HG03342 (cell line): ENCODE measurements around the gene TBCD.
"Not testable (repeated sequence)": the region's sequence is repeated elsewhere in the genome, so short reads cannot be mapped to it uniquely, and the experiment has no call there.

Source experiments
- ATAC-seq: cut with Tn5 transposase; IDR thresholded peaks from one replicate; pipeline ENCODE4 v1.9.1; 2021; ENCODE audit warnings: mild to moderate bottlenecking, moderate library complexity; ENCODE audit not compliant: unreplicated experiment

The TBCD gene

DNA sequence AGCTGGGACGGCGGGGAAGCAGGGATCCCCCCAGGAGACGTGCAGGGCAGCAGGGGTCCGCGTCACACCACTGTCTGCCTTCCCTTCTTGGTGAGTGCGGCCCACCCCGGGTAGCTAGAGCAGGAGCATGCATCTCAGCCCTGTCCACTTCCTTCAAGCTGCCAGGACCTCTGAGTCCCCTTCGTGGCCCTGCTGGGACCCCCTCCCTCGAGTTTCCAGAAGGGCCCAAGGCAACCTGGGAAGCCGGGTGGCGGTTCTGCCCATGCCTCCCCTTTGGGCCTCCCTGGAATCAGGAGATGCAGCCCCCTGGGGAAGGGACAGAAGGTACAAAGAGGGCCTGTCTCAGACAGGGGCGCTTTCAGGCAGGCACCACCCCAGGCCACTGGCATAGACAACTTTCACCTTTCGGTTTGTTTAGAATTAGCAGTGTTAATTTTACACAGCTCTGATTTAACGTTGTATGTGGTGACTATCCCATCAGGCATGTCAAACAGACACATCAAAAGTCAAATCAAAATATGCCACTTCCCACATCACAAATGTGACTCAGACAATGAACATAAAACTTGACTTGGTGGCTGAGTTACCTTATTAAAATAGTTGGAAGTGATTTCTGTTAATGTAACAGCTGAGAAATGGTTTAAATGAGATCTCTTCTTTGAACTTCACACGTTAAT is 233.0 kb downstream of the TBCD start:
- no peak for ATAC-seq

DNA sequence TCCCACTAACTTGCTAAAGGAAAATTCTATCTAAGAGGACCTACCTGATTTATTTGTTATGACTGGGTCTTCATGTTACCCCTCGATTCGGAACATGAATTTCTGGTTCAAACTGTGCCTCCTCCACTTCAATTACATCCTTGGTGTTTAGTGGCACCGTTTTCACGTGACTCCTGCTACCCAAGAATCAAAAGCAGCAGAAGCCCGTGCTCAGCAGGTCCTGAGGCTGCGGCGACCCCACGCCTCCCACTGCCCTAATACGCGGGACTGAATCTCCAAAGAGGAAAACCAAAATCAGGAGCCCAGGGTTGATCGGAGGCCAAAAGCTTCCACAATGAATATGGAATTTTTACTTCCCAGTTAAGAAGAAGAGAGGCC is 233.6 kb downstream of the TBCD start:
- ATAC-seq = no peak

DNA sequence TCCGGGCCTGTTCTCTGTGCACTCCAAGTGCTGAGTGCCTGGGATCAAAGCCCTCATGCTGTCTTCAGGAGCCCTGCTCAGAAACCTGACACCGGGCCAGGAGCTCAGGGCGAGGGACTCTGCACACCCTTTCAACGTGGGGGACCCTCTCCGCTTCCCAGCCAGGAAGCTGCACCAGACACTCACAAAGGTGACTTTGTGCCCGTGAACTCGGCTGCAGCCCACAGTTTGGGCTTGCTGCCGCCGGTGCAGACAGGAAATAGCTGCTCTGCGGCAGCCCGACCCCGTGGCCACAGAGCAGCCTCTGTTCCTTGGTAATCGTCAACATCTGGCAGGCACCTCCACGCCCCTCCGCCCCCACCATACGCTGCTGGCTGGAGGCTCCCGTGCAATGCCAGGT is 234.1 kb downstream of the TBCD start:
- ATAC-seq = no peak

DNA sequence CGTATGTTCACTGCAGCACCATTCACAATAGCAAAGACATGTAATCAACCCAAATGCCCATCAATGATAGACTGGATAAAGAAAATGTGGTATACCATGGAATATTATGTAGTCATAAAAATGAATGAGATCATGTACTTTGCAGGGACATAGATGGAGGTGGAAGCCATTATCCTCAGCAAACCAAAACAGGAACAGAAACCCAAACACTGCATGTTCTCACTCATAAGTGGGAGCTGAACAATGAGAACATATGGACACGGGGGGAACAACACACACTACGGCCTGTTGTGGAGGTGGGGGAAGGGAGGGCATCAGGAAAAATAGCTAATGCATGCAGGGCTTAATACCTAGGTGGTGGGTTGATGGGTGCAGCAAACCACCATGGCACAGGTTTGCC is 237.2 kb downstream of the TBCD start:
- not testable (repeated sequence) for ATAC-seq

DNA sequence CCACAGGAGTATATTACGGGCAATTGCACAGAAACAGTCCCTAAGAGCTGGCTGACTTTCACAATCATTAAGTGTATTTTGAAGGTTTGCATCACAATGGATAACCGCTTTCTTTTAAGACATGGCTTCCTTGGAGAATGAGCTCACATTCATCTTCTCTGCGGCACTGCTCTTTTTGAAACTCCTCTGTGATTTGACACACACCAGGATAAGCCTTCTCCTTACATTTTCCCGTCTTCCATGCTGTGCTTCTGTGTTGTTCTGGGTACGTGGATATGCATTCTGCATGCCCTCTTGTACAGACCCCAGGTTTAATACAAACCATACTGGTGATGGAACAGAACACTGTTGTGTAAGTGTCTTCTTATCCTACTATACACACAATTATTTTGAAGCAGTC is 238.0 kb downstream of the TBCD start:
- ATAC-seq = no peak

DNA sequence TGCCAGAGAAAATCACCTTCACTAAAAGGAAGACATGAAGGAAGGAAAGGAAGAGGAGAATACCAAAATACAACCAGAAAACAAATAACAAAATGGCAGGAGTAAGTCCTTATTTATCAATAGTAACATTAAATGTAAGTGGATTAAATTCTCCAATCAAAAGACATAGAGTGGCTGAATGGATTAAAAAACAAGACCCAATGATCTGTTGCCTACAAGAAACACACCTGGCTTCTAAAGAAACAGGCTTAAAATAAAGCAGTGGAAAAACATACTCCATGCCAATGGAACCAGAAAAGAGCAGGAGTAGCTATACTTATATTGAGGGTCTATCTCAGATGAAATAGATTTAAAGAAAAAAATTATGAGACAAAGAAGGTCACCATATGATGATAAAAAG is 241.1 kb downstream of the TBCD start:
- ATAC-seq = no peak
